ENCODE results near the gene NECTIN4. TPM values are rescaled to one million over a fixed set of nuclear protein-coding genes. Genes with fewer than 3 reads are reported as not detected.

NECTIN4 gene
- total and polyA plus RNA-seq, 2 of the 13 experiments (the other 11 are each of a cell fraction or from before 2014, with no cell fraction given), result 5.9 to 12.4 TPM

DNA sequence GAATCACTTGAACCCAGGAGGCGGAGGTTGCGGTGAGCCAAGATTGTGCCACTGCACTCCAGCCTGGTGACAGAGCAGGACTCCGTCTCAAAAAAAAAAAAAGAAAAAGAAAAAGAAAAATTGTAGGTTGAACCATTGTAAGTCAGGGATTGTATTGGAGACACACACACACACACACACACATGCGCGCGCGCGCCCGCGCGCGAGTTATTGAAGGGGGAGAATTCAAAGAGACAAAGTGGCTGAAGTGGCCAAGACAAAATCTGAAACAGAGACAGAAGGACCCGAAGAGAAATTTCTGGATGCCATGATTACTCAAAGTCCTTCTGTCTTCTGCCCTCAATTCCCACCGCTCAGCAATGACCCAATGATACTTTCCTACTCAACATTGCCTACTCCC is 5.1 kb upstream of the NECTIN4 start:
- Histone ChIP-seq H3K79me2 (ENCODE audit: insufficient read depth, low read length) (no peaks in the 10 kb centered on the region), H3K27me3 (ENCODE audit: control insufficient read depth in 1 of 2, insufficient read depth in 2 of 2, low read length in 2 of 2) (peaks cover 0 to 15% of the 10 kb centered on the region in 2 experiments; a peak in 2 of 5 replicates), H3K4me3 (replicated peaks in 1 of 3; ENCODE audit: insufficient read depth in 1 of 3, low read depth in 2 of 3, low read length in 3 of 3) (no peak overlapping the region), H2AFZ (ENCODE audit: low read length) (no peak overlapping the region), H3K27ac (ENCODE audit: extremely low read length, insufficient read depth, low read length) (no peak overlapping the region), H3K9ac (ENCODE audit: insufficient read depth, low read depth, low read length) (no peak overlapping the region), H3K4me1 (ENCODE audit: insufficient read depth, low read length) (peaks cover 19% of the 10 kb centered on the region), H4K20me1 (ENCODE audit: insufficient read depth, low read length) (no peaks in the 10 kb centered on the region), H3K36me3 (replicated peaks in 1 of 2; ENCODE audit: control insufficient read depth in 1 of 2, insufficient read depth in 2 of 2, low read length in 2 of 2) (no peaks in the 10 kb centered on the region; a peak in 1 of 5 replicates), H3K9me3 (ENCODE audit: low read length) (no peaks in the 10 kb centered on the region), H3K4me2 (ENCODE audit: low read depth, low read length) (no peak overlapping the region)
- BruUV-seq (replicated peaks), result no TSS peak
- WGBS (ENCODE audit: low lambda C conversion rate), result 75% methylated on average over 14 of the region's 14 CpGs
- no peak for FAIRE-seq
- POLR2A ChIA-PET, result no interaction called here
- no peak for DNase-seq (ENCODE audit: low spot score)
- intact Hi-C loops (cut with micrococcal nuclease; ENCODE audit: unreplicated experiment), result no loop called here
- CTCF ChIA-PET (ENCODE audit: low intra/inter-chr PET ratio, low total read pairs), result interaction anchor here (1.1 kb wide), 1 partner anchor 22 kb away, joined by 3 read pairs; no protein-coding TSS in a partner anchor
- in situ Hi-C loops (cut with HindIII; ENCODE audit: extremely low pct_ligation_motif_present, low pct_unique_long_range_greater_than_20kb), result loop anchor here (10.0 kb wide), 1 partner anchor 100 kb away; no protein-coding TSS in a partner anchor
- no peak for ATAC-seq
- no peak for TF ChIP-seq PRPF4 (IDR thresholded peaks at IDR 0.05; ENCODE audit: low read depth, low read length, poor library complexity, severe bottlenecking)
- no peak for TF ChIP-seq SMARCE1 (IDR thresholded peaks at IDR 0.05; ENCODE audit: borderline replicate concordance)
- TF ChIP-seq TMF1 (CRISPR knock-in tag; IDR thresholded peaks at IDR 0.05; ENCODE audit: low read depth), result no peak
- TF ChIP-seq HNRNPLL (IDR thresholded peaks at IDR 0.05; ENCODE audit: low read depth, low read length, poor library complexity, severe bottlenecking), result no peak
- no peak for TF ChIP-seq AHDC1 (CRISPR knock-in tag; IDR thresholded peaks at IDR 0.05; ENCODE audit: borderline replicate concordance)
- TF ChIP-seq ZNF614 (CRISPR knock-in tag; IDR thresholded peaks at IDR 0.05; ENCODE audit: borderline replicate concordance), result no peak
- TF ChIP-seq GFI1 (CRISPR knock-in tag; IDR thresholded peaks at IDR 0.05; ENCODE audit: borderline replicate concordance), result no peak
- TF ChIP-seq, protein P1, sequence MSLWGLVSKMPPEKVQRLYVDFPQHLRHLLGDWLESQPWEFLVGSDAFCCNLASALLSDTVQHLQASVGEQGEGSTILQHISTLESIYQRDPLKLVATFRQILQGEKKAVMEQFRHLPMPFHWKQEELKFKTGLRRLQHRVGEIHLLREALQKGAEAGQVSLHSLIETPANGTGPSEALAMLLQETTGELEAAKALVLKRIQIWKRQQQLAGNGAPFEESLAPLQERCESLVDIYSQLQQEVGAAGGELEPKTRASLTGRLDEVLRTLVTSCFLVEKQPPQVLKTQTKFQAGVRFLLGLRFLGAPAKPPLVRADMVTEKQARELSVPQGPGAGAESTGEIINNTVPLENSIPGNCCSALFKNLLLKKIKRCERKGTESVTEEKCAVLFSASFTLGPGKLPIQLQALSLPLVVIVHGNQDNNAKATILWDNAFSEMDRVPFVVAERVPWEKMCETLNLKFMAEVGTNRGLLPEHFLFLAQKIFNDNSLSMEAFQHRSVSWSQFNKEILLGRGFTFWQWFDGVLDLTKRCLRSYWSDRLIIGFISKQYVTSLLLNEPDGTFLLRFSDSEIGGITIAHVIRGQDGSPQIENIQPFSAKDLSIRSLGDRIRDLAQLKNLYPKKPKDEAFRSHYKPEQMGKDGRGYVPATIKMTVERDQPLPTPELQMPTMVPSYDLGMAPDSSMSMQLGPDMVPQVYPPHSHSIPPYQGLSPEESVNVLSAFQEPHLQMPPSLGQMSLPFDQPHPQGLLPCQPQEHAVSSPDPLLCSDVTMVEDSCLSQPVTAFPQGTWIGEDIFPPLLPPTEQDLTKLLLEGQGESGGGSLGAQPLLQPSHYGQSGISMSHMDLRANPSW (CRISPR knock-in tag; IDR thresholded peaks at IDR 0.05; ENCODE audit: borderline replicate concordance), result no peak
- TF ChIP-seq ERF (CRISPR knock-in tag; IDR thresholded peaks at IDR 0.05), result no peak
- TF ChIP-seq SALL2 (CRISPR knock-in tag; IDR thresholded peaks at IDR 0.05), result no peak
- TF ChIP-seq NCOA5 (CRISPR knock-in tag; IDR thresholded peaks at IDR 0.05), result no peak
- TF ChIP-seq MATR3 (CRISPR knock-in tag; IDR thresholded peaks at IDR 0.05), result no peak
- no peak for TF ChIP-seq ZSCAN12 (CRISPR knock-in tag; IDR thresholded peaks at IDR 0.05)
- no peak for TF ChIP-seq FOXA3 (CRISPR knock-in tag; IDR thresholded peaks at IDR 0.05)
- no peak for TF ChIP-seq SUZ12 (IDR thresholded peaks at IDR 0.05; ENCODE audit: low read depth, low read length)
- no peak for TF ChIP-seq NFIB (CRISPR knock-in tag; IDR thresholded peaks at IDR 0.05; ENCODE audit: borderline replicate concordance)
- no peak for TF ChIP-seq NAIF1 (CRISPR knock-in tag; IDR thresholded peaks at IDR 0.05; ENCODE audit: borderline replicate concordance)
- TF ChIP-seq MAZ (IDR thresholded peaks at IDR 0.05; ENCODE audit: borderline replicate concordance, low read depth, low read length), result no peak
- TF ChIP-seq MAZ (CRISPR knock-in tag; IDR thresholded peaks at IDR 0.05; ENCODE audit: low read depth), result no peak

All from HepG2 (cell line).